ENCODE measurements around the gene CYB5R3.
A peak's percentile ranks its signal among the peaks of the same experiment; 100 is the strongest.

DNA sequence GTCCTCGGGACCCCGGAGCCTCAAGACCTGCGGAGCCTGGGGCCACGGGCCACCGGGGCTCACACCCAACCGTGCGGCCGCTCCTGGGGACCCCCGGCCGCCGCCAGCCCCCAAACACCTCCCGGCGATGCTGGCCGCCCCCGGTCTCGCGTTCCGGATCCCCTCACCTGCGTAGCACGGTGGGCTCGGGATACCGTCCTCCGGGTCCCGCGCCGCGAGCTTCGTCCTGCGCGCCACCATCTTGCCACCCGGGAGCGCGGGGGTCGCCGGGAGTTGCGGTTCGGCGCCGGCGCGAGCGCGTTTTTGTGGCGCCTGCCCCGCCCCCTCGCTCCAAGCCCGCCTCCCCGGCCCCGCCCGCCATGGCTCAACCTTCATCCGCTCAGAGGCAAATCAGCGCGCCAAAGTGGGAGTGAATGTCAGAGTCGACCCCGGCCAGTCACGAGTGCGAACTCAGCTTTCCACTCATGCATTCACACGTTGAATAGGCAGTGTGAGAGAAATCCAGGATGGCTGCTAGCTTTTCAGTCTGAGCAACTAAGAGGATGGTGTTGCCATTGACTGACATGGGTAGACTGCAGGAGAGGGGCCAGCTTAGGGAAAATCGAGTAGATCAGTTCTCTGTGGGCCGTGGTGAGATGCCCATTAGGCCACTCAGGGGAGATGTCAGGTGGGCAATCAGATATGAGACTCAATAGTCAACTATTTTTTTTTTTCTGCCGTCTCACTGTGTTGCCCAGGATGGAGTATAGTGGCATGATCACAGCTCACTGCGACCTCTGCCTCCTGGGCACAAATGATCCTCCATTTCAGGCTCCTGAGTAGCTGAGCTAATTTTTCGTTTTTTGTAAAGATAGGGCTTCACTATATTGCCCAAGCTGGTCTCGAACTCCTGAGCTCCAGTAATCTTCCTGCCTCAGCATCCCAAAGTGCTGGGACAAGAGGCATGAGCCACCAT lies 67.2 kb downstream of the CYB5R3 start:
- TF ChIP-seq, protein P1, sequence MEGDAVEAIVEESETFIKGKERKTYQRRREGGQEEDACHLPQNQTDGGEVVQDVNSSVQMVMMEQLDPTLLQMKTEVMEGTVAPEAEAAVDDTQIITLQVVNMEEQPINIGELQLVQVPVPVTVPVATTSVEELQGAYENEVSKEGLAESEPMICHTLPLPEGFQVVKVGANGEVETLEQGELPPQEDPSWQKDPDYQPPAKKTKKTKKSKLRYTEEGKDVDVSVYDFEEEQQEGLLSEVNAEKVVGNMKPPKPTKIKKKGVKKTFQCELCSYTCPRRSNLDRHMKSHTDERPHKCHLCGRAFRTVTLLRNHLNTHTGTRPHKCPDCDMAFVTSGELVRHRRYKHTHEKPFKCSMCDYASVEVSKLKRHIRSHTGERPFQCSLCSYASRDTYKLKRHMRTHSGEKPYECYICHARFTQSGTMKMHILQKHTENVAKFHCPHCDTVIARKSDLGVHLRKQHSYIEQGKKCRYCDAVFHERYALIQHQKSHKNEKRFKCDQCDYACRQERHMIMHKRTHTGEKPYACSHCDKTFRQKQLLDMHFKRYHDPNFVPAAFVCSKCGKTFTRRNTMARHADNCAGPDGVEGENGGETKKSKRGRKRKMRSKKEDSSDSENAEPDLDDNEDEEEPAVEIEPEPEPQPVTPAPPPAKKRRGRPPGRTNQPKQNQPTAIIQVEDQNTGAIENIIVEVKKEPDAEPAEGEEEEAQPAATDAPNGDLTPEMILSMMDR (IDR thresholded peaks at IDR 0.05): no peak
- peak in 2 of 3 donors; percentile 31 to 44 for TF ChIP-seq POLR2A (IDR thresholded peaks at IDR 0.05)
